ENCODE data around the gene ANKRD33B.

DNA sequence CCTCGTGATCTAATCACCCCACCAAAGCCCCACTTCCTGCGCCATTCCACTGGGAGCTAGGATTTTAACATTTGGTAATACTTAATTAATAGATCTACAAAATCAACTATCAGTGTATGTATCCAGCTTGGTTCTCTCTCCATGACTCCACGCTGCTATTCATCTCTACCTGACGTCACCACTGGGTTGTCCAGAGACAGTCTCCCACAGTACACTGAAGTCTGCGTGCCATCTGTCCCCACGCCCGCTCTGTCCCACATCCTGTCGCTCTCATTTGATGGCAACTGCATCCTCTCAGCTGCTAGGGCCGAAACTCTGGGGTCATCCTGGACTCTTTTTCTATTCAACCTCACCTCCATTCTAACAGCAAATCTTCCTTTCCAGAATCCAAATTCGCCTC, 53.2 kb downstream of the ANKRD33B start:
- TF ChIP-seq POLR2A (IDR thresholded peaks at IDR 0.05; ENCODE audit: low read depth, low read length), result no peak
- TF ChIP-seq POLR2AphosphoS5 (IDR thresholded peaks at IDR 0.05; ENCODE audit: low read depth, low read length), result no peak
- no peak for TF ChIP-seq TAF1 (IDR thresholded peaks at IDR 0.05; ENCODE audit: borderline replicate concordance, low read depth, low read length)
